ENCODE data around the gene HOXA2. TPM values are rescaled to one million over a fixed set of nuclear protein-coding genes. Genes with fewer than 3 reads are reported as not detected.
A peak's percentile ranks its signal among the peaks of the same experiment; 100 is the strongest.

HOXA2 gene
- polyA plus RNA-seq, 1 donor (not counting 4 experiments of a cell fraction or from before 2014, with no cell fraction given): 0.71 TPM

DNA sequence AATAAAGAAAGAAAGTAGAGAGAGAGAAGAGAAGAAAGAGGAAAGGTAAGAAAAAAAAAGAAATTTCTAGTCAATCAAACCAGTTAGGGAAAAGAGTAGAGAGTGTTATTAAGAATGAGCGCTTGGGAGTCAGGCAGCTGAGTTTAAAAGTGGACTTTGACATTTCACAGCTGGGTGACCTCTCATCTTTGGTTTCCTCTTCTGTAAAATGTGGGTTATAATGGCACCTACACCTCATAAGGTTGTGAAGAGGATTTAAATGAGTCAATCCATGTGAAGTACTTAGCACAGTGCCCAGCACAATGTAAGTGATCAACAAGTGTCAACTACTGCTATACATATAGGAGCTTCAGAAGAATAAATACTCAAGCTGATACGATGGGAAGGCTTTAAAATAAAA is 18.8 kb downstream of the HOXA2 start:
- Histone ChIP-seq H3K4me2 (ENCODE audit: control insufficient read depth, extremely low read depth, insufficient read depth, low read depth, low read length) (no peak overlapping the region), H3K27me3 (ENCODE audit: control insufficient read depth, extremely low read depth, insufficient read depth, low read length) (no peaks in the 10 kb centered on the region), H3K79me2 (ENCODE audit: control insufficient read depth, insufficient read depth, low read length) (no peaks in the 10 kb centered on the region), H3K9ac (ENCODE audit: control insufficient read depth, extremely low read depth, insufficient read depth, low read length) (no peak overlapping the region), H3K36me3 (ENCODE audit: control insufficient read depth in 2 of 2, extremely low read depth in 1 of 2, insufficient read depth in 2 of 2, low read length in 2 of 2) (no peaks in the 10 kb centered on the region), H2AFZ (ENCODE audit: control insufficient read depth, low read length) (no peak overlapping the region), H3K27ac (ENCODE audit: control insufficient read depth, insufficient read depth, low read length) (no peak overlapping the region), H4K20me1 (ENCODE audit: control insufficient read depth, extremely low read depth, insufficient read depth, low read length) (no peaks in the 10 kb centered on the region), H3K9me3 (ENCODE audit: control insufficient read depth, low read depth, low read length) (no peaks in the 10 kb centered on the region), H3K4me3 (ENCODE audit: control insufficient read depth in 2 of 3, extremely low read depth in 1 of 3, insufficient read depth in 2 of 3, low read depth in 1 of 3, low read length in 3 of 3) (no peak overlapping the region), H3K9me1 (ENCODE audit: control insufficient read depth, extremely low read depth, insufficient read depth, low read length) (no peaks in the 10 kb centered on the region), H3K4me1 (ENCODE audit: control insufficient read depth, extremely low read depth, insufficient read depth, low read length) (peaks cover 39% of the 10 kb centered on the region)
- TF ChIP-seq, protein P1, sequence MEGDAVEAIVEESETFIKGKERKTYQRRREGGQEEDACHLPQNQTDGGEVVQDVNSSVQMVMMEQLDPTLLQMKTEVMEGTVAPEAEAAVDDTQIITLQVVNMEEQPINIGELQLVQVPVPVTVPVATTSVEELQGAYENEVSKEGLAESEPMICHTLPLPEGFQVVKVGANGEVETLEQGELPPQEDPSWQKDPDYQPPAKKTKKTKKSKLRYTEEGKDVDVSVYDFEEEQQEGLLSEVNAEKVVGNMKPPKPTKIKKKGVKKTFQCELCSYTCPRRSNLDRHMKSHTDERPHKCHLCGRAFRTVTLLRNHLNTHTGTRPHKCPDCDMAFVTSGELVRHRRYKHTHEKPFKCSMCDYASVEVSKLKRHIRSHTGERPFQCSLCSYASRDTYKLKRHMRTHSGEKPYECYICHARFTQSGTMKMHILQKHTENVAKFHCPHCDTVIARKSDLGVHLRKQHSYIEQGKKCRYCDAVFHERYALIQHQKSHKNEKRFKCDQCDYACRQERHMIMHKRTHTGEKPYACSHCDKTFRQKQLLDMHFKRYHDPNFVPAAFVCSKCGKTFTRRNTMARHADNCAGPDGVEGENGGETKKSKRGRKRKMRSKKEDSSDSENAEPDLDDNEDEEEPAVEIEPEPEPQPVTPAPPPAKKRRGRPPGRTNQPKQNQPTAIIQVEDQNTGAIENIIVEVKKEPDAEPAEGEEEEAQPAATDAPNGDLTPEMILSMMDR (optimal IDR thresholded peaks at IDR 0.05 in 1 of 3, IDR thresholded peaks at IDR 0.05 in 1 of 3, conservative IDR thresholded peaks at IDR 0.05 in 1 of 3; ENCODE audit: extremely low read depth in 1 of 3, insufficient read depth in 2 of 3, low read length in 3 of 3): no peak
- no peak for TF ChIP-seq EZH2 (IDR thresholded peaks at IDR 0.05; ENCODE audit: low read length)
- FAIRE-seq (no peak), DNase-seq (ENCODE audit: low read depth, low spot score) (no peak)
- dilution Hi-C loops (cut with MboI; ENCODE audit: extremely low pct_ligation_motif_present, low sequenced_read_pairs): loop anchor here (25.0 kb wide), 1 partner anchor 221 kb away; the partner anchor contains the start of gene SKAP2

DNA sequence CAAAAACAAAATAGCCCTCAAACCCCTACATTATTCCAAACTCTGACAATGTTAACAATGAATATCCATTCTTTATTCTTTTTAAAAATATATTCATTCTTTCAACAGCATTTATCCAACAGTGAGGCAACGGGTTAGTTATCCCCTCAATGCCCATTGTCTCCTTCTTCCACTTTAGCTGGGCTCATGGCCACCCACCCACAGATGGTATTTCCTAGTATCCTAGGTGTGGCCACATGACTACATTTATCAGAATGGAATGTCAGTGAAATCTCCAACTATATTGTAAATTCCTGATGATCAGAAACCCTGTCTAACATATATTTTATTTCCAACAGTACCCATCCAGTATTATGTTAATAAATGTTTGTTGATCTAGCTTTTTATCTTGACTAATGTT is 20.3 kb downstream of the HOXA2 start:
- Histone ChIP-seq H3K36me3 (ENCODE audit: control insufficient read depth in 2 of 2, extremely low read depth in 1 of 2, insufficient read depth in 2 of 2, low read length in 2 of 2) (no peaks in the 10 kb centered on the region), H4K20me1 (ENCODE audit: control insufficient read depth, extremely low read depth, insufficient read depth, low read length) (no peaks in the 10 kb centered on the region), H3K27ac (ENCODE audit: control insufficient read depth, insufficient read depth, low read length) (peak overlapping the region; percentile 70), H3K9ac (ENCODE audit: control insufficient read depth, extremely low read depth, insufficient read depth, low read length) (no peak overlapping the region), H3K4me3 (ENCODE audit: control insufficient read depth in 2 of 3, extremely low read depth in 1 of 3, insufficient read depth in 2 of 3, low read depth in 1 of 3, low read length in 3 of 3) (no peak overlapping the region), H3K4me1 (ENCODE audit: control insufficient read depth, extremely low read depth, insufficient read depth, low read length) (peaks cover 41% of the 10 kb centered on the region), H3K79me2 (ENCODE audit: control insufficient read depth, insufficient read depth, low read length) (no peaks in the 10 kb centered on the region), H3K9me1 (ENCODE audit: control insufficient read depth, extremely low read depth, insufficient read depth, low read length) (no peaks in the 10 kb centered on the region), H3K27me3 (ENCODE audit: control insufficient read depth, extremely low read depth, insufficient read depth, low read length) (no peaks in the 10 kb centered on the region), H3K4me2 (ENCODE audit: control insufficient read depth, extremely low read depth, insufficient read depth, low read depth, low read length) (peak overlapping the region; percentile 61), H3K9me3 (ENCODE audit: control insufficient read depth, low read depth, low read length) (no peaks in the 10 kb centered on the region), H2AFZ (ENCODE audit: control insufficient read depth, low read length) (peak overlapping the region; percentile 28)
- dilution Hi-C loops (cut with MboI; ENCODE audit: extremely low pct_ligation_motif_present, low sequenced_read_pairs): loop anchor here (25.0 kb wide), 1 partner anchor 220 kb away; the partner anchor contains the start of gene SKAP2
- FAIRE-seq (peak; percentile 73), DNase-seq (ENCODE audit: low read depth, low spot score) (no peak)
- TF ChIP-seq, protein P1 (optimal IDR thresholded peaks at IDR 0.05 in 1 of 3, IDR thresholded peaks at IDR 0.05 in 1 of 3, conservative IDR thresholded peaks at IDR 0.05 in 1 of 3; ENCODE audit: extremely low read depth in 1 of 3, insufficient read depth in 2 of 3, low read length in 3 of 3): no peak
- TF ChIP-seq EZH2 (IDR thresholded peaks at IDR 0.05; ENCODE audit: low read length): no peak

All from keratinocyte (primary cell).